Measurements from ENCODE around the gene DECR2. TPM values are rescaled to one million over a fixed set of nuclear protein-coding genes. Genes with fewer than 3 reads are reported as not detected.

DECR2 gene, protein sequence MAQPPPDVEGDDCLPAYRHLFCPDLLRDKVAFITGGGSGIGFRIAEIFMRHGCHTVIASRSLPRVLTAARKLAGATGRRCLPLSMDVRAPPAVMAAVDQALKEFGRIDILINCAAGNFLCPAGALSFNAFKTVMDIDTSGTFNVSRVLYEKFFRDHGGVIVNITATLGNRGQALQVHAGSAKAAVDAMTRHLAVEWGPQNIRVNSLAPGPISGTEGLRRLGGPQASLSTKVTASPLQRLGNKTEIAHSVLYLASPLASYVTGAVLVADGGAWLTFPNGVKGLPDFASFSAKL
- 10 to 100 TPM; 38.9 to 41.2 TPM for total RNA-seq

DNA sequence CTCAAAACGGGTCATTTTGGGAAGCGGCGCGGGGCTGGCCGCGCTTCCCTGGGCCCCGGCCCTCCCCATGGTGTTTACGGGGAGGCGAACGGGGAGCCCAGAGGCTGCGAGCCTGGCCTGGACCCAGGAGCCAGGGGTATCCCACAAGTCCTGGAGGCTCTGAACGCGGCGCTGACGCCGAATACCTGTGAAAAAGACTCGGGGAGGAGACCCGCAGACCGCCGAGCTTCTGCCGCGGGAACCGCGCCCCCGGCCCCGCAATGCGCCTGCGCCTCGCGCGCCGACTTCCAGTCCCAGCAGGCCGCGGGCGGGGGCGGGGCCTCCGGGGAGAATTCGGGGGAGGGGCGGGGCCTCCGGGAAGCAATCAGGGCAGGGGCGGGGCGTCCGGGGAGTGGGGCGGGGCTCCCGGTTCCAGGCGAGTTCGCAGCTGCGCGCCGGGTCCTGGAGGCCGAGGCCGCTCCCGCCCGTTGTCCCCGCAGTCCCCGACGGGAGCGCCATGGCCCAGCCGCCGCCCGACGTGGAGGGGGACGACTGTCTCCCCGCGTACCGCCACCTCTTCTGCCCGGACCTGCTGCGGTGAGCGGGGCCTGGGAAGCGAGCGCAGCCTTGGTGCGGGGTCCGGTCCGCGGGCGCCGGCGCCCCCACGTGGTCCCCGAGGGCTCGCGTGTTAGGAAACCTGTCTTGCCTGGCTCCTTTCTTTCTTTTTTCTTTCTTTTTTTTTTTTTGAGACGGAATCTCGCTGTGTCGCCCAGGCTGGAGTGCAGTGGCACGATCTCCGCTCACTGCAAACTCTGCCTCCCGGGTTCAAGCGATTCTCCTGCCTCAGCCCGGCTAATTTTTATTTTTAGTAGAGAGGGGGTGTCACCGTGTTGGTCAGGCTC, at the start of gene DECR2:
TSS of gene DECR2 (plus strand) at position 418 of the 881 bp plus-strand sequence. CDS start at position 497, 79 bp downstream.
- Histone ChIP-seq H3K4me3 (peak within 1 kb of the TSS; percentile 54 to 76), H3K27ac (peak within 1 kb of the TSS; percentile 86 to 97 (median 94)), H3K36me3 (replicated peaks in 1 of 2; ENCODE audit: insufficient read depth in 1 of 2, low read depth in 2 of 2) (no peaks in the 10 kb centered on the region), H3K4me1 (peaks cover 34% of the 10 kb centered on the region), H3K9me3 (no peaks in the 10 kb centered on the region), H3K27me3 (no peaks in the 10 kb centered on the region)
- WGBS, 2 donors, result 0 to 1% methylated on average over 29 to 90 of the region's 91 CpGs
- intact Hi-C loops (cut with DNase I), result no loop called here
- TF ChIP-seq POLR2A (IDR thresholded peaks at IDR 0.05) (peak; percentile 38 to 80 (median 69)), CTCF (IDR thresholded peaks at IDR 0.05) (peak in 6 of 7 experiments; percentile 25 to 61 (median 36))
- ATAC-seq (peak; percentile 88), DNase-seq (peak; percentile 96 to 98 (median 98))

GRCh38 chr16:352547-353403, 48.9 kb upstream of the DECR2 start, which contains the start of gene AXIN1:
Gene AXIN1 (minus strand): TSS chr16:352723. CDS start chr16:347025, 5,698 bp downstream.
- peak within 1 kb of the TSS; percentile 39 to 71 (median 62) for H3K27ac ChIP-seq
- H3K36me3 ChIP-seq (replicated peaks in 1 of 2; ENCODE audit: insufficient read depth in 1 of 2, low read depth in 2 of 2), result no peaks in the 10 kb centered on the region
- H3K4me1 ChIP-seq, result peaks cover 14% of the 10 kb centered on the region
- H3K9me3 ChIP-seq, result no peaks in the 10 kb centered on the region
- TF ChIP-seq CTCF (IDR thresholded peaks at IDR 0.05), result peak in 5 of 7 experiments; percentile 20 to 84 (median 74)
- peak; percentile 36 to 67 (median 66) for TF ChIP-seq POLR2A (IDR thresholded peaks at IDR 0.05)
- H3K27me3 ChIP-seq, result no peaks in the 10 kb centered on the region
- 2 to 3% methylated on average over 24 to 44 of the region's 113 CpGs for WGBS, 2 donors
- peak within 1 kb of the TSS in 1 of 2 donors; percentile 53 for H3K4me3 ChIP-seq
- DNase-seq (peak; percentile 100), ATAC-seq (peak; percentile 89)
- intact Hi-C loops (cut with DNase I), result no loop called here

- H3K9me3 ChIP-seq, result no peaks in the 10 kb centered on the region
- intact Hi-C loops (cut with DNase I), result no loop called here
- TF ChIP-seq POLR2A (IDR thresholded peaks at IDR 0.05) (no peak), CTCF (IDR thresholded peaks at IDR 0.05) (no peak)
- no peaks in the 10 kb centered on the region for H3K27me3 ChIP-seq
- no peak for DNase-seq
- H3K36me3 ChIP-seq (replicated peaks in 1 of 2; ENCODE audit: insufficient read depth in 1 of 2, low read depth in 2 of 2), result no peaks in the 10 kb centered on the region
- peaks cover 14% of the 10 kb centered on the region for H3K4me1 ChIP-seq
- no peak overlapping the region for H3K4me3 ChIP-seq
- 61 to 76% methylated on average over 11 to 22 of the region's 25 CpGs for WGBS, 2 donors
- no peak for ATAC-seq
- H3K27ac ChIP-seq, result peak overlapping the region in 3 of 4 donors; percentile 8 to 71 (median 66)
These were observed 48.0 kb upstream of the DECR2 start for GRCh38 chr16:353404-354290.
